Breast epithelium (tissue), 3 donors: ENCODE results near the gene OR6C76.
"Not testable (repeated sequence)": the region's sequence is repeated elsewhere in the genome, so short reads cannot be mapped to it uniquely, and the experiment has no call there.

ENCODE experiments used
- POLR2A ChIP-seq: fragments of 450-650 bp; IDR thresholded peaks from one replicate; pipeline ENCODE4 v1.6.1; 2016; ENCODE audit warnings: antibody characterized with exemption, mild to moderate bottlenecking, moderate library complexity
- POLR2AphosphoS5 ChIP-seq, 3 donors: sonication (generic); formaldehyde crosslinking; IDR thresholded peaks; one replicate each; pipeline ENCODE4 v1.6.1; 2017; ENCODE audit warnings: antibody characterized with exemption in 3 of 3
- TF ChIP-seq, protein P1 (sequence below), 3 donors: fragments of 450-650 bp; IDR thresholded peaks; one replicate each; pipeline ENCODE4 v1.5.1; 2016 to 2017; ENCODE audit warnings: antibody characterized with exemption in 3 of 3, mild to moderate bottlenecking in 3 of 3, moderate library complexity in 3 of 3

DNA sequence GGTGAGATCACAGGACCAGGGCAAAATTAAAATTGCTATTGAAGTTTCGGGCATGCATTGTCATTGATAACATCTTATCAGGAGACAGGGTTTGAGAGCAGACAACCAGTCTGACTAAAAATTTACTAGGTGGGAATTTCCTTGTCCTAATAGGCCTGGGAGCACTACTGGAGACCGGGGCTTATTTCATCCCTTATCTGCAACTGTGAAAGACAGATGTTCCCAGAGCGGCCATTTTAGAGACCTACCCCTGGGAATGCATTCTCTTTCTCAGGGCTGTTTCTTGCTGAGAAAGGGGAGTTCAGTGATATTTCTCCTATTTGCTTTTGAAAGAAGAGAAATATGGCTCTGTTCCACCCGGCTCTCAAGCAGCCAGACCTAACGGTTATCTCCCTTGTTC, 15.2 kb downstream of the OR6C76 start:
- TF ChIP-seq POLR2A; POLR2AphosphoS5 (IDR thresholded peaks at IDR 0.05): not testable (repeated sequence)
- TF ChIP-seq, protein P1, sequence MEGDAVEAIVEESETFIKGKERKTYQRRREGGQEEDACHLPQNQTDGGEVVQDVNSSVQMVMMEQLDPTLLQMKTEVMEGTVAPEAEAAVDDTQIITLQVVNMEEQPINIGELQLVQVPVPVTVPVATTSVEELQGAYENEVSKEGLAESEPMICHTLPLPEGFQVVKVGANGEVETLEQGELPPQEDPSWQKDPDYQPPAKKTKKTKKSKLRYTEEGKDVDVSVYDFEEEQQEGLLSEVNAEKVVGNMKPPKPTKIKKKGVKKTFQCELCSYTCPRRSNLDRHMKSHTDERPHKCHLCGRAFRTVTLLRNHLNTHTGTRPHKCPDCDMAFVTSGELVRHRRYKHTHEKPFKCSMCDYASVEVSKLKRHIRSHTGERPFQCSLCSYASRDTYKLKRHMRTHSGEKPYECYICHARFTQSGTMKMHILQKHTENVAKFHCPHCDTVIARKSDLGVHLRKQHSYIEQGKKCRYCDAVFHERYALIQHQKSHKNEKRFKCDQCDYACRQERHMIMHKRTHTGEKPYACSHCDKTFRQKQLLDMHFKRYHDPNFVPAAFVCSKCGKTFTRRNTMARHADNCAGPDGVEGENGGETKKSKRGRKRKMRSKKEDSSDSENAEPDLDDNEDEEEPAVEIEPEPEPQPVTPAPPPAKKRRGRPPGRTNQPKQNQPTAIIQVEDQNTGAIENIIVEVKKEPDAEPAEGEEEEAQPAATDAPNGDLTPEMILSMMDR (IDR thresholded peaks at IDR 0.05) = not testable (repeated sequence)
